ENCODE data around the gene ZCCHC7. TPM values are rescaled to one million over a fixed set of nuclear protein-coding genes. Genes with fewer than 3 reads are reported as not detected.

ZCCHC7 gene
- total RNA-seq, 2 donors from 2014 or later, result 19.8 to 27.3 TPM

DNA sequence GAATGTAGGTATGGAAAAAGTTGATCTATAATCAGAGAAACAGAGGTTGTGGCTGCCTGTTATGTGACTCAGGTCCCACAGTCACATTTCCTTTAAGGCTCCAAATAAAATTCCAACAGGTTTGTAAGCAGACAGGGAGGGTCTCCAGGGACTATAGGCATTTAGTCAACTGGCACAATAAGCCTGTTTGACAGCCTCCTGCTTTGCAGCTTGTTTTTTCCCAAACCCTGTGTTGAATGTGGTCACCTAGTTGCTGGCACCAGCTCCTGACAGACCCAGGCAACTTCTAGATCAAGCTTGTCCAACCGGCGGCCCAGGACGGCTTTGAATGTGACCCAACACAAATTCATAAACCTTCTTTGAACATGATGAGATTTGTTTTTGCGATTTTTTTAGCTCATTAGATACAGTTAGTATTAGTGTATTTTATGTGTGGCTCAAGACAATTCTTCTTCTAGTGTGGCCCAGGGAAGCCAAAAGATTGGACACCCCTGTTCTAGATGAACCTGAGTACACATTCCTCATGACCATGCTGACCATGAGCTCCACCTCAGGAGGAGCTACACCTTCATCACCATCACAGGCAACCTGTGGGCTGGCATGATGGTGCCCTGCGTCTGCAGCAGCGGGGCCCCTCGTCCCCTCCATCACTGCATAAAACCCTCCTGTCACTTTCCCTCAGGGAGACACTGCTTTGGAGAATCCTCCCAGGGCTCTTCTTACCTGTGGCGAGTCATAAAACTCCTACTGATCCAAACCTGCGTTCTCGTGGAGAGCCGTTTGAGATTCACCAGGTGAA lies 286.4 kb downstream of the ZCCHC7 start:
- peaks cover 24% of the 10 kb centered on the region for H3K4me1 Mint-ChIP-seq
- H3K36me3 Mint-ChIP-seq (ENCODE audit: low read depth), result no peaks in the 10 kb centered on the region
- peaks cover 5% of the 10 kb centered on the region for H3K27me3 Mint-ChIP-seq
- ATAC-seq (replicated peaks), result no peak
- no peaks in the 10 kb centered on the region for H3K9me3 Mint-ChIP-seq
- H3K27ac Mint-ChIP-seq, result no peak overlapping the region
- no peak overlapping the region for H3K4me3 Mint-ChIP-seq

DNA sequence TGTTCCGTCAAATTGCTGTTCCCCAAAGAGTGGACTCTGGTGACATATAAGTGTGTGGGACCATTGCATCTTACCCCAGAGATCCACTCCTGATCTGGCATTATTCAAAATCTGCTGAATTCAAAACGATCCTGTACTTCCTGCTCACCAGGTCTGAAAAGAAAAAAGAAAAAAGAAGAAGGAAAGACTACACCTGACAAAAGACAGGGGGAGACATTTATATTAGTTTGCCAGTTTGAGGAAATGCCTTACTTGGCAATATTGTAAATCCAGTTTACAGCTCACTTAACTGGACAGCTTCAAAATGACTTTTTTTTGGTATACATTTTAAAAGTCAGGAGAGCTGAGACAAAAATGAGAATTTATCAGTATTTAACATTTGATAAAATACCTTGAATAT lies 287.1 kb downstream of the ZCCHC7 start:
- Mint-ChIP-seq H3K4me1 (peaks cover 24% of the 10 kb centered on the region), H3K4me3 (no peak overlapping the region)

More for the DNA sequence above, 287.1 kb downstream of the ZCCHC7 start:
- H3K27ac Mint-ChIP-seq, result no peak overlapping the region
- no peaks in the 10 kb centered on the region for H3K9me3 Mint-ChIP-seq
- peaks cover 5% of the 10 kb centered on the region for H3K27me3 Mint-ChIP-seq
- ATAC-seq (replicated peaks), result no peak
- H3K36me3 Mint-ChIP-seq (ENCODE audit: low read depth), result no peaks in the 10 kb centered on the region

Other genes with a start within 250 kb of the ZCCHC7 start
- gene PAX5, start 86.3 kb upstream of the ZCCHC7 start, total RNA-seq, result under 1 TPM; 0.30 to 0.66 TPM